ENCODE data around the gene PLRG1. TPM values are rescaled to one million over a fixed set of nuclear protein-coding genes. Genes with fewer than 3 reads are reported as not detected.

PLRG1 gene
- total RNA-seq, 2 donors from 2014 or later = 18.4 to 42.5 TPM

GRCh38 chr4:154506253-154506652 lies 43.9 kb downstream of the PLRG1 start:
- Histone ChIP-seq H3K4me1 (ENCODE audit: control insufficient read depth in 1 of 2, low read depth in 2 of 2) (no peaks in the 10 kb centered on the region), H3K27ac (no peak overlapping the region), H3K4me3 (no peak overlapping the region), H3K27me3 (replicated peaks; ENCODE audit: insufficient read depth) (no peaks in the 10 kb centered on the region), H3K9me3 (no peaks in the 10 kb centered on the region), H3K36me3 (no peaks in the 10 kb centered on the region)
- TF ChIP-seq, protein P1, sequence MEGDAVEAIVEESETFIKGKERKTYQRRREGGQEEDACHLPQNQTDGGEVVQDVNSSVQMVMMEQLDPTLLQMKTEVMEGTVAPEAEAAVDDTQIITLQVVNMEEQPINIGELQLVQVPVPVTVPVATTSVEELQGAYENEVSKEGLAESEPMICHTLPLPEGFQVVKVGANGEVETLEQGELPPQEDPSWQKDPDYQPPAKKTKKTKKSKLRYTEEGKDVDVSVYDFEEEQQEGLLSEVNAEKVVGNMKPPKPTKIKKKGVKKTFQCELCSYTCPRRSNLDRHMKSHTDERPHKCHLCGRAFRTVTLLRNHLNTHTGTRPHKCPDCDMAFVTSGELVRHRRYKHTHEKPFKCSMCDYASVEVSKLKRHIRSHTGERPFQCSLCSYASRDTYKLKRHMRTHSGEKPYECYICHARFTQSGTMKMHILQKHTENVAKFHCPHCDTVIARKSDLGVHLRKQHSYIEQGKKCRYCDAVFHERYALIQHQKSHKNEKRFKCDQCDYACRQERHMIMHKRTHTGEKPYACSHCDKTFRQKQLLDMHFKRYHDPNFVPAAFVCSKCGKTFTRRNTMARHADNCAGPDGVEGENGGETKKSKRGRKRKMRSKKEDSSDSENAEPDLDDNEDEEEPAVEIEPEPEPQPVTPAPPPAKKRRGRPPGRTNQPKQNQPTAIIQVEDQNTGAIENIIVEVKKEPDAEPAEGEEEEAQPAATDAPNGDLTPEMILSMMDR (IDR thresholded peaks at IDR 0.05) = peak; percentile 41
- DNase-seq (ENCODE audit: low spot score) (no peak), ATAC-seq (ENCODE audit: insufficient number of reproducible peaks, low FRiP score, low read depth) (no peak)

DNA sequence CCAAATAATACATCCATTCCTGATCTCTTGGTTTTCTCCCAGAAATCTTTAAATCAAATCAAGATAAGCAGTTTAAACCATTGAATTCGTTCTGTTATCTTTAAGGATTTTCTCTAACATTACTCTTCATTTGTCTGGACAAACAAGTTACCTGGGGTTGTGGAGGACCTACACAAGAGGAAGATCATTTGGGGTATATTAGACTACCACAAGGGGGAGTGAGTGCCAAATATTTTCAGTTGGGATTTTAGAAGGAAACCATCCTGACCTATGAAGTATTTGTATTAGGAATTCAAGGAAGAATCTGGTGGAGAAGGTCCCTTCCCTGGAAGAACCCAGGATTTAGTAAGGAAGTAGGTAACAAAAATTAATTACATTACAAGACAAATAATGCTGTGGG lies 46.6 kb downstream of the PLRG1 start:
- Histone ChIP-seq H3K4me1 (ENCODE audit: control insufficient read depth in 1 of 2, low read depth in 2 of 2) (no peaks in the 10 kb centered on the region), H3K36me3 (no peaks in the 10 kb centered on the region), H3K9me3 (no peaks in the 10 kb centered on the region), H3K27ac (no peak overlapping the region), H3K27me3 (replicated peaks; ENCODE audit: insufficient read depth) (no peaks in the 10 kb centered on the region), H3K4me3 (no peak overlapping the region)
- TF ChIP-seq, protein P1 (IDR thresholded peaks at IDR 0.05) = peak; percentile 29
- DNase-seq (ENCODE audit: low spot score) (no peak), ATAC-seq (ENCODE audit: insufficient number of reproducible peaks, low FRiP score, low read depth) (no peak)

DNA sequence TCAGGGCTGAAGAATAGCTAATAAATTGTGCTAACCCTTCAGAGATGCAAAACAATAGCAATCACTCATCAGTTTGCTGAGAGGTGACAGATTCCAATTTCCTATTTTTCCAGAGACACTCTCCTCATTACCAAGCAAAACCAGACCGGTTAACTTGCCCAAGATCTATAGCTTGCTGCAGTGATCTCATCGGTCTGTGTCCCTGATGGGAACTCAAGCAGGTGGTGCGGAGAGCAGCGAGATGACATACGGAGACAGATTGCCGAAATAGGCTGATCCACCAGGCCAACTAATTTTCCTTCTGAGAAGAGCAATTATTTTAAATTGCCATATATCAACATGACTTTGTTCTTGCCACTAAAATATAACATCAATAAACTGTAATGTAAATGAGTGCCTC lies 48.1 kb downstream of the PLRG1 start:
- TF ChIP-seq, protein P1 (IDR thresholded peaks at IDR 0.05) = no peak
- H3K27me3 ChIP-seq (replicated peaks; ENCODE audit: insufficient read depth) = no peaks in the 10 kb centered on the region
- H3K27ac ChIP-seq = no peak overlapping the region
- no peak overlapping the region for H3K4me3 ChIP-seq
- H3K4me1 ChIP-seq (ENCODE audit: control insufficient read depth in 1 of 2, low read depth in 2 of 2) = no peaks in the 10 kb centered on the region
- ATAC-seq (ENCODE audit: insufficient number of reproducible peaks, low FRiP score, low read depth) = no peak
- no peaks in the 10 kb centered on the region for H3K36me3 ChIP-seq
- no peak for DNase-seq (ENCODE audit: low spot score)
- H3K9me3 ChIP-seq = no peaks in the 10 kb centered on the region

DNA sequence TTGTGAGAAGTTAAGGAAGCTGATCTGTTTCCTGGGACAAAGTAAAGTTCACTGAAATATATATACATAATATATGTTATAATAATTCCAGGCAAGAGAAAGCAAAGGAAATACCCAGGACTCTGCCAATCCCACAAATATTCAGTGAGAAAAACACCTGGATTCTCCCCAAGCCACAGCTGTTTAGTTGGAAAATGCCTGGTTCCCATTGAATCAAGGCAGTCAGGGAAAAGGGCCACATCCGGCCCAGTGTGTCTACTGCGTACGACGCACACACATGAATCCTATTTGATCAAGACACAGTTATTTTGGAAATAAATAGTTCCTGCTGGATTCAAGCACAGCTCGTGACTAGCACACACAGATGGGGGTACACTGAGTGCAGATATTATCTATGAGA lies 52.3 kb downstream of the PLRG1 start:
- H3K27ac ChIP-seq = no peak overlapping the region
- DNase-seq (ENCODE audit: low spot score) (no peak), ATAC-seq (ENCODE audit: insufficient number of reproducible peaks, low FRiP score, low read depth) (no peak)
- H3K27me3 ChIP-seq (replicated peaks; ENCODE audit: insufficient read depth) = no peaks in the 10 kb centered on the region
- H3K36me3 ChIP-seq = no peaks in the 10 kb centered on the region
- H3K9me3 ChIP-seq = no peaks in the 10 kb centered on the region
- no peaks in the 10 kb centered on the region for H3K4me1 ChIP-seq (ENCODE audit: control insufficient read depth in 1 of 2, low read depth in 2 of 2)
- H3K4me3 ChIP-seq = no peak overlapping the region
- TF ChIP-seq, protein P1 (IDR thresholded peaks at IDR 0.05) = no peak

DNA sequence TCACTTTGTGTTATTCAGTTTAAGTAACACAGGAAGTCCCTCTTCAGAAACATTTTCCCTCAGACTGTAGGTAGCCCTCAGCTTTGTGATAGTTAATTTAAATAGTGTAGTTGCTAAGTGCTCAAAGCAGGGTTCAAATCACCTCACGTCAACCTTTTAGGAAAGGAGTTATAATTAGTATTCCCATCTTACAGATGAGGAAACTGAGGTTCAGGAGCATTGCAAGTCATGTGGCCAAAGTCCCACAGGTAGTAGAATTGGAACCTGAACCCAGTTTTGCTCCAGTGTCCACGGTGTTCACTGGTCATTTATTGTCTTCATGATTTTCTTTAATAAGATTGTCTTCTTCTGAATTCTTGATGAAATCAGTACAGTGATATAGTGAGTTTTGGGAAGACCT lies 54.3 kb downstream of the PLRG1 start:
- H3K27ac ChIP-seq = no peak overlapping the region
- ATAC-seq (ENCODE audit: insufficient number of reproducible peaks, low FRiP score, low read depth) (no peak), DNase-seq (ENCODE audit: low spot score) (no peak)
- TF ChIP-seq, protein P1 (IDR thresholded peaks at IDR 0.05) = no peak
- H3K36me3 ChIP-seq = no peaks in the 10 kb centered on the region
- H3K9me3 ChIP-seq = no peaks in the 10 kb centered on the region
- H3K4me1 ChIP-seq (ENCODE audit: control insufficient read depth in 1 of 2, low read depth in 2 of 2) = peaks cover 3 to 13% of the 10 kb centered on the region in 2 donors
- H3K27me3 ChIP-seq (replicated peaks; ENCODE audit: insufficient read depth) = no peaks in the 10 kb centered on the region
- H3K4me3 ChIP-seq = no peak overlapping the region
